NCI-H2196 treated with DMSO at 0.1 percent for 48 hours (cell line): ENCODE data around the gene CAGE1.
A peak's percentile ranks its signal among the peaks of the same experiment; 100 is the strongest.

ENCODE experiments used
- DNase-seq: peaks from one replicate; lab custom pipeline; 2025; ENCODE audit not compliant: unreplicated experiment; lab: John Stamatoyannopoulos, UW

Gene CAGE1

GRCh38 chr6:7389451-7390225 is at the start of gene CAGE1, which contains the start of gene RIOK1:
Gene CAGE1 (minus strand): TSS chr6:7389742. CDS start chr6:7387173, 2,569 bp downstream.
Gene RIOK1 (plus strand): TSS chr6:7389808. CDS start chr6:7390003, 195 bp downstream.
- DNase-seq, result peak; percentile 86

GRCh38 chr6:7439228-7439627 is 49.7 kb upstream of the CAGE1 start:
- no peak for DNase-seq

GRCh38 chr6:7438011-7438410 is 48.5 kb upstream of the CAGE1 start:
- DNase-seq, result no peak

- no peak for DNase-seq
Observed at GRCh38 chr6:7434672-7435071, 45.1 kb upstream of the CAGE1 start.

GRCh38 chr6:7433121-7433617 is 43.6 kb upstream of the CAGE1 start:
- DNase-seq, result no peak

- no peak for DNase-seq
Observed at GRCh38 chr6:7432391-7433120, 43.0 kb upstream of the CAGE1 start.

- no peak for DNase-seq
Observed at GRCh38 chr6:7431674-7432390, 42.3 kb upstream of the CAGE1 start.

GRCh38 chr6:7431313-7431673 is 41.8 kb upstream of the CAGE1 start:
- no peak for DNase-seq

- no peak for DNase-seq
Observed at GRCh38 chr6:7426447-7427169, 37.1 kb upstream of the CAGE1 start.

GRCh38 chr6:7425808-7426190 is 36.3 kb upstream of the CAGE1 start:
- no peak for DNase-seq

- no peak for DNase-seq
Observed at GRCh38 chr6:7424967-7425807, 35.6 kb upstream of the CAGE1 start.

GRCh38 chr6:7424058-7424457 is 34.5 kb upstream of the CAGE1 start:
- no peak for DNase-seq

GRCh38 chr6:7421066-7421465 is 31.5 kb upstream of the CAGE1 start:
- no peak for DNase-seq

- no peak for DNase-seq
Observed at GRCh38 chr6:7419065-7419464, 29.5 kb upstream of the CAGE1 start.

GRCh38 chr6:7418238-7418905 is 28.8 kb upstream of the CAGE1 start:
- DNase-seq, result no peak

- DNase-seq, result no peak
Observed at GRCh38 chr6:7417684-7418083, 28.1 kb upstream of the CAGE1 start.

- DNase-seq, result no peak
Observed at GRCh38 chr6:7414811-7415210, 25.3 kb upstream of the CAGE1 start.

GRCh38 chr6:7413151-7413823 is 23.7 kb upstream of the CAGE1 start:
- DNase-seq, result no peak

GRCh38 chr6:7411328-7411727 is 21.8 kb upstream of the CAGE1 start:
- no peak for DNase-seq
